ENCODE results near the gene AK8. TPM values are rescaled to one million over a fixed set of nuclear protein-coding genes. Genes with fewer than 3 reads are reported as not detected.

The AK8 gene
- total and polyA plus RNA-seq, 12 donors = 0.09 to 1.0 (median 0.21) TPM; not detected in 6

DNA sequence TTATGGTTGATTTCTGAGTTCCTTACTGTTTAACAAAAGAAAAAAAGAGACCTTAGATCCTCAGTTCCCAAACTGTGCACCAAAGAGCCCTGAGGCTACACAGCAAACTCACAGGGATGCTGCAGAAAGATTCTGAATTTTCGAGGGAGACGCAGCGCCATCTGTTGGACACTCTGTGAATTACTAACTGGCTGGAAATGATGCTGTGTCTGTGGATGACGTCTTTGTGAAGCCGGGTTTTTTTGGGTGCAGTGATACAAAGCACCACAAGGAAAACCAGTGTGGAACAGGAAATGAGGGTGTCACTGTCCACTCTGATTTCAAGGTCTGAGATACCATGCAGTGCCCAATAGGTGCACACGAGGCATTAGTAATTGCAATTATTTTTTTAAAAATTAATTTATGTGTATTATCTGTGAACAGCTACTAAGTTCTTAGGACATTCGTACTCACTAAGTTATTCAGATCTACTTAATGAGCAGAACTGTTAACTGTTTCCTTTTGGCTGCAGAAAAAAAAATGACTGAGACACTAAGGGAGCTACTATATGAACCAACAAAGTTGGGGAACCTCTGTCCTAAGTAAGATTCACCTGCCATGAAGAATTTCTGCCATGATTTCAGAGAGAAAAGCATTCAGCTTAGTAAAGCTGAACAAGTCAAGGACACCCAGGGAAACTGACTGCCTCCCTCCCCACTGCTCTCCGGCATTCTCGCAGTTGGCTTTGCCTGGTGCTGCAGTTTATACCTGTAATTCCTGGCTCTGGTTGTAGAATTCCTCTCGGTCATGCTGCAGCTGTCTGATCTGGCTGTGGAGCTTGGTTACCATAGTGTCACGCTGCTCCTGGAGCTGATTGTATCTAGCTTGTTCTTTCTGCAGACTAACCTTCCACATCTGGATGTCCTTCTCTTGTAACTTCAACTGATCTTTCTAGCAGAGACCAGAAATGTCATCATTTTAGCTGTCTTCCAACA lies 24.1 kb upstream of the AK8 start:
- intact Hi-C loops (cut with DNase I) = loop anchor here in 1 of 10 donors (5.0 to 10.0 kb wide), 2 partner anchors 80 to 487 kb away; partner anchors contain the start of gene CFAP77
- DNase-seq = peak; percentile 36 to 60

DNA sequence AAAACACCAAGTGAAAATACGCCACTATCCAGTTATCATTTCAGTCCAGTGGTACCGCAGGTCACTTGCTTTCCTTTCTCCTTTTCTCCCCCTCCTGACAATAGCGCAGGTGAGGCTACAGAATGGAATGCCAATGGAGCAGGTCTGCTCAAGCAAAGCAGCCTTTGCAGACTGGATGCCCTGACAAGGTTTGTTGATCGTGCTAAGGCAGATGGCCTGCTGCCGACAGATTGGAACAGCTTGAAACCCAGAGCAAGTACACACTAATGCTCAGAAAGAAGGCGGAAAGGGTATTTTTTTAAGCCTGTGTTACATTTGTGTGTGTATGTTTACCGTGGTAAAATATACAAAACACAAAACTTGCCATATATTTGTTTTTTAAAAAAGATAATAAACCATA lies 20.0 kb upstream of the AK8 start:
- no peak for ATAC-seq
- intact Hi-C loops (cut with DNase I) = no loop called here

More for the DNA sequence above, 24.1 kb upstream of the AK8 start:
- H3K4me3 ChIP-seq = no peak overlapping the region
- no peaks in the 10 kb centered on the region for H3K27me3 ChIP-seq
- H3K9me3 ChIP-seq = no peaks in the 10 kb centered on the region
- ATAC-seq = peak; percentile 38 to 78 (median 66)
- peaks cover 0 to 100% (median 78%) of the 10 kb centered on the region in 9 donors for H3K36me3 ChIP-seq
- H3K4me1 ChIP-seq = peaks cover 0 to 3% (median 2%) of the 10 kb centered on the region in 9 donors
- 41 to 46% methylated on average over 11 of the region's 11 CpGs for WGBS, 2 donors
- H3K27ac ChIP-seq = peak overlapping the region in 1 of 10 donors; percentile 11
- TF ChIP-seq, protein P1, sequence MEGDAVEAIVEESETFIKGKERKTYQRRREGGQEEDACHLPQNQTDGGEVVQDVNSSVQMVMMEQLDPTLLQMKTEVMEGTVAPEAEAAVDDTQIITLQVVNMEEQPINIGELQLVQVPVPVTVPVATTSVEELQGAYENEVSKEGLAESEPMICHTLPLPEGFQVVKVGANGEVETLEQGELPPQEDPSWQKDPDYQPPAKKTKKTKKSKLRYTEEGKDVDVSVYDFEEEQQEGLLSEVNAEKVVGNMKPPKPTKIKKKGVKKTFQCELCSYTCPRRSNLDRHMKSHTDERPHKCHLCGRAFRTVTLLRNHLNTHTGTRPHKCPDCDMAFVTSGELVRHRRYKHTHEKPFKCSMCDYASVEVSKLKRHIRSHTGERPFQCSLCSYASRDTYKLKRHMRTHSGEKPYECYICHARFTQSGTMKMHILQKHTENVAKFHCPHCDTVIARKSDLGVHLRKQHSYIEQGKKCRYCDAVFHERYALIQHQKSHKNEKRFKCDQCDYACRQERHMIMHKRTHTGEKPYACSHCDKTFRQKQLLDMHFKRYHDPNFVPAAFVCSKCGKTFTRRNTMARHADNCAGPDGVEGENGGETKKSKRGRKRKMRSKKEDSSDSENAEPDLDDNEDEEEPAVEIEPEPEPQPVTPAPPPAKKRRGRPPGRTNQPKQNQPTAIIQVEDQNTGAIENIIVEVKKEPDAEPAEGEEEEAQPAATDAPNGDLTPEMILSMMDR (IDR thresholded peaks at IDR 0.05) = peak; percentile 76 to 94 (median 90)

DNA sequence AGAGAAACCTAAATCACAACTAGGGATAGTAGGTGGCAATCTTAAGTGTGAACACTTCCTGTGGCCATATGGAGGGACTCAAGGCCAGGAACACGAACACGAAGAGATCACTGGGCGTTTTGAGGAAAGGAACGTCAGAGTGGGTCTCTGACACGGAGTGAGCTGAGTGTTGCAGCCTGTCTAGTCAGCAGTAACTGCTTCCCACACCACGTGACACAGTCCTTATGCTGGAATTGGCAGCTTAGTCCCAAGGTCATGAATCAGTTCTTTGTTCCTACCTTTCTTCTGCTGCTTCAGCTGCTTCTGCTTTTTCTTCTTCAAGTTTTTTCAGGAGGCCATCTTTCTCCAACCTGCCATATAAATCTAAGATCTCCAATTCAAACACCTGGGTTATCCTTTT lies 18.8 kb upstream of the AK8 start:
- intact Hi-C loops (cut with DNase I) = no loop called here
- H3K36me3 ChIP-seq = peaks cover 0 to 100% (median 61%) of the 10 kb centered on the region in 9 donors
- ATAC-seq = peak; percentile 54 to 78 (median 68)

More for the DNA sequence above, 20.0 kb upstream of the AK8 start:
- TF ChIP-seq, protein P1 (IDR thresholded peaks at IDR 0.05) = no peak
- DNase-seq = no peak
- peaks cover 0 to 100% (median 69%) of the 10 kb centered on the region in 9 donors for H3K36me3 ChIP-seq
- WGBS, 2 donors = 94 to 96% methylated on average over 7 of the region's 7 CpGs
- no peak overlapping the region for H3K4me3 ChIP-seq
- no peaks in the 10 kb centered on the region for H3K9me3 ChIP-seq
- H3K27ac ChIP-seq = no peak overlapping the region
- no peaks in the 10 kb centered on the region for H3K27me3 ChIP-seq
- peaks cover 0 to 16% (median 8%) of the 10 kb centered on the region in 9 donors for H3K4me1 ChIP-seq

DNA sequence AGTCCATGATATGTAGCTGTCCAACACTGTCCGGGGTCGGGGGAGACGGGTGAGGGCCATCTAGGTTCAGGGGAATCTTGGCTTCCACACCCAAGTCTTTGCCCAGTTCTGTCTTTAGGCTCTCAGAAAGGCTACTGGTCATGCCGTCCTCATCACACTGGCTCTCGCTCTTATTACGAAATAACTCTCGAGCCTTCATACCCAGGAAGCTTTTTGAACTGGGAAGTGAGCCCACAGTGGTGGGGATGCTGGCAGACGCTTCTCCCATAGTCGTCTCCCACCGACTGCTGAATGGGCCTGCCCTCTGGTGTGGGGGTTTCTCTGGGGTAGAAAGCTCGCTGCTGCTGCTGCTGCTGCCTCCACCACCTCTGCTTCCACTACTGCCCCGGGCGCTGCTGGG lies 18.2 kb upstream of the AK8 start:
- intact Hi-C loops (cut with DNase I) = no loop called here
- WGBS, 2 donors = 89 to 91% methylated on average over 13 of the region's 13 CpGs

More for the DNA sequence above, 18.8 kb upstream of the AK8 start:
- Histone ChIP-seq H3K27ac (peak overlapping the region in 4 of 10 donors; percentile 16 to 57 (median 22)), H3K27me3 (no peaks in the 10 kb centered on the region), H3K9me3 (no peaks in the 10 kb centered on the region), H3K4me1 (peaks cover 0 to 16% (median 8%) of the 10 kb centered on the region in 9 donors), H3K4me3 (no peak overlapping the region)
- 39 to 43% methylated on average over 6 of the region's 6 CpGs for WGBS, 2 donors
- TF ChIP-seq, protein P1 (IDR thresholded peaks at IDR 0.05) = no peak
- peak in 1 of 2 donors; percentile 20 for DNase-seq

More for the DNA sequence above, 18.2 kb upstream of the AK8 start:
- TF ChIP-seq, protein P1 (IDR thresholded peaks at IDR 0.05) = no peak
- DNase-seq (no peak), ATAC-seq (no peak)
- peak overlapping the region in 1 of 10 donors; percentile 28 for H3K27ac ChIP-seq
- no peaks in the 10 kb centered on the region for H3K27me3 ChIP-seq
- H3K4me1 ChIP-seq = peaks cover 0 to 16% (median 8%) of the 10 kb centered on the region in 9 donors
- H3K36me3 ChIP-seq = peaks cover 0 to 100% (median 57%) of the 10 kb centered on the region in 9 donors
- H3K4me3 ChIP-seq = no peak overlapping the region
- no peaks in the 10 kb centered on the region for H3K9me3 ChIP-seq
